AG10803 (cell line): ENCODE data around the gene LILRA2.

Experiments
- DNase-seq: peaks from one replicate; pipeline ENCODE4 v3.0.0; 2010; ENCODE audit warnings: low read depth
- H3K4me3 ChIP-seq: 2 replicates; pipeline ENCODE4 v1.5.1; 2011; ENCODE audit warnings: mild to moderate bottlenecking, low read length, control low read depth
- CTCF ChIP-seq: conservative IDR thresholded peaks from 2 replicates; pipeline ENCODE4 v1.5.1; 2011; ENCODE audit warnings: mild to moderate bottlenecking, low read length, control low read depth, inconsistent platforms

LILRA2 gene

GRCh38 chr19:54573330-54573872 is at the start of gene LILRA2:
LILRA2 (plus strand) TSS chr19:54573790; CDS start chr19:54573879, 89 bp downstream.
- no peak for TF ChIP-seq CTCF
- DNase-seq, result no peak
- H3K4me3 ChIP-seq, result no peak within 1 kb of the TSS

DNA sequence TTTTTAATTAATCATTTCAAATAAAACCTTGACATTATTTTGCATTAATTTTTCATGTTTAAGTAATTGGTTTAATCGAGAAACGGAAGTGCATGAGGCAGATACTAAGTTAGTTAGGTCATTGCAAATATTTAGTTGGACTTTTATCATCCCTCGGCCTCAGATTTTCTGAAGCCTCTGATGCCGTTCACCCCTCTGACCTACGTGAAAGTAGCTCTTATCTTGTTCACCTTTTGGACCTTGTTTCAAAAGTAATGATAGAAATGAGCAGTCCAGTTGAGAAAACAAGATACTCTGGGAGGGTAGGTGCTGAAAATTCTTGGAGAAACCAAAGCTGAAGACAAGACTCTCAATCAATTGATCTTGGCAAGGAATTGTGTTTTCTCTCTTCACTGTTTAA is 48.0 kb upstream of the LILRA2 start:
- TF ChIP-seq CTCF, result no peak
- no peak for DNase-seq
- H3K4me3 ChIP-seq, result no peak overlapping the region

DNA sequence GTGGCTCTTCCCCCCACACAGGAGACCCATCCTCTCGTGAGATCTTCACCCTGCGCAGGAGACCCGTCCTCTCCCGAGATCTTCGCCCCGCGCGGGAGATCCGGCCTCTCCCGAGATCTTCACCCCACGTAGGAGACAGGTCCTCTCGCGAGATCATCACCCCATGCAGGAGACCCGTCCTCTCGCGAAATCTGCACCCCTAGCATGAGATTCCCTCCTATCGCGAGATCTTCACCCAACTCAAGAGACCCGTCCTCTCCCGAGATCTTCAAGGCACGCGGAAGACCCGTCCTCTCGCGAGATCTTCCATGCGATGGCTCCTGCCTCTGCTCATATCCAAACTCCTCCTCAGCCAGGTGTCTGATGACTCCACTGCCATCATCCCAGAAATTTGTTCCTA is 46.6 kb upstream of the LILRA2 start:
- no peak for TF ChIP-seq CTCF
- DNase-seq, result no peak
- H3K4me3 ChIP-seq, result no peak overlapping the region

- DNase-seq, result no peak
- no peak for TF ChIP-seq CTCF
- H3K4me3 ChIP-seq, result no peak overlapping the region
Observed at GRCh38 chr19:54530866-54531265, 42.7 kb upstream of the LILRA2 start.

GRCh38 chr19:54532528-54532927 is 41.1 kb upstream of the LILRA2 start:
- H3K4me3 ChIP-seq, result no peak overlapping the region
- no peak for DNase-seq
- no peak for TF ChIP-seq CTCF

- no peak overlapping the region for H3K4me3 ChIP-seq
- no peak for DNase-seq
- no peak for TF ChIP-seq CTCF
Observed at GRCh38 chr19:54533476-54533875, 40.1 kb upstream of the LILRA2 start.

DNA sequence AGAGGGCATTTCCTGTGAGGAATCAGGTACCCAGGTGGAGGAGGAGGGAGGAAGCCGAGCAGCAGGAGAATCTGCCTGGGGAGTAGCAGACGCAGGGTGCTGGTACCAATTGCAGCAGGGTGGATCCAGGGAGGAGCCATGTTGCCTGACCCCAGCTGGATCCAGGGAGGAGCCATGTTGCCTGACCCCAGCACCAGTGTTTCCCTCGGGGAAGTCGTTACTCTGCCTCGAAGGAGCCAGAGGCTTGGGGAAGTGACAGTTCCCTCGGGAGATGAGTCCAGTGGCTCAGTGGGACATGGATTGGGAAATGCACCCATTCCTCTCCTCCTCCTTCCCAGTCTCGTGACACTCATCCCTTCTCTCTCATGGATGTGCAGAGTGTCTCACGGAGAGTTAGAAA is 39.4 kb upstream of the LILRA2 start:
- H3K4me3 ChIP-seq, result no peak overlapping the region
- no peak for DNase-seq
- no peak for TF ChIP-seq CTCF
